ENCODE measurements around the gene PAPPA2.

DNA sequence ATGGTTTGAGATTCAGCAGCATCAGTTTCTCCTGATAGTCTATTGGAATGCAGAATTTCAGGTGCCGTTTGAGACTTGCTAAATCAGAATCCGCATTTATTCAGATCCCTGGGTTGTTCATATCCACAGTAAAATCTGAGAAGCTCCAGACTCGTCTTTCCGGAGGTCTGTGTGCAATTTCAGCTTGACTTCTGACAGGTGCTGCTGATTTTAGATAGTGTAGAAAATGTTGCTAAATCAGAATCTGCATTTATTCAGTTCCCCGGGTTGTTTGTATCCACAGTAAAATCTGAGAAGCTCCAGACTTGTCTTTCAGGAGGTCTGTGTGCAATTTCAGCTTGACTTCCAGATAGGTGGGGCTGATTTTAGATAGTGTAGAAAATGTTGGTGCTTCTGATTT, 113.7 kb downstream of the PAPPA2 start:
- TF ChIP-seq, protein P1, sequence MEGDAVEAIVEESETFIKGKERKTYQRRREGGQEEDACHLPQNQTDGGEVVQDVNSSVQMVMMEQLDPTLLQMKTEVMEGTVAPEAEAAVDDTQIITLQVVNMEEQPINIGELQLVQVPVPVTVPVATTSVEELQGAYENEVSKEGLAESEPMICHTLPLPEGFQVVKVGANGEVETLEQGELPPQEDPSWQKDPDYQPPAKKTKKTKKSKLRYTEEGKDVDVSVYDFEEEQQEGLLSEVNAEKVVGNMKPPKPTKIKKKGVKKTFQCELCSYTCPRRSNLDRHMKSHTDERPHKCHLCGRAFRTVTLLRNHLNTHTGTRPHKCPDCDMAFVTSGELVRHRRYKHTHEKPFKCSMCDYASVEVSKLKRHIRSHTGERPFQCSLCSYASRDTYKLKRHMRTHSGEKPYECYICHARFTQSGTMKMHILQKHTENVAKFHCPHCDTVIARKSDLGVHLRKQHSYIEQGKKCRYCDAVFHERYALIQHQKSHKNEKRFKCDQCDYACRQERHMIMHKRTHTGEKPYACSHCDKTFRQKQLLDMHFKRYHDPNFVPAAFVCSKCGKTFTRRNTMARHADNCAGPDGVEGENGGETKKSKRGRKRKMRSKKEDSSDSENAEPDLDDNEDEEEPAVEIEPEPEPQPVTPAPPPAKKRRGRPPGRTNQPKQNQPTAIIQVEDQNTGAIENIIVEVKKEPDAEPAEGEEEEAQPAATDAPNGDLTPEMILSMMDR (IDR thresholded peaks at IDR 0.05): no peak
- no peak for TF ChIP-seq POLR2A (IDR thresholded peaks at IDR 0.05)
